SK-N-SH treated with all-trans-retinoic acid at 6 μM for 48 hours (cell line): ENCODE results near the gene CHSY1.

Experiments used
- ATAC-seq: fragments of 200-7000 bp; cut with Tn5 transposase; 3 replicates; pipeline ENCODE4 v1.9.1; 2020; ENCODE audit warnings: mild to moderate bottlenecking, moderate library complexity
- ARNTL ChIP-seq: fragments of 450-650 bp; formaldehyde crosslinking; IDR thresholded peaks from 2 replicates; pipeline ENCODE4 v1.5.0; 2020; ENCODE audit warnings: low read depth, mild to moderate bottlenecking, moderate library complexity, borderline replicate concordance
- BACH2 ChIP-seq: fragments of 250-450 bp; sonication (Bioruptor Pico); IDR thresholded peaks from 2 replicates; pipeline ENCODE4 v1.9.0; 2021; ENCODE audit warnings: mild to moderate bottlenecking, borderline replicate concordance
- CSDC2 ChIP-seq: fragments of 250-450 bp; sonication (Bioruptor Pico); IDR thresholded peaks from 2 replicates; pipeline ENCODE4 v1.5.0; 2020; ENCODE audit warnings: mild to moderate bottlenecking, moderate library complexity
- CSRNP3 ChIP-seq: fragments of 250-450 bp; sonication (Bioruptor Pico); IDR thresholded peaks from 2 replicates; pipeline ENCODE4 v1.5.1; 2021; ENCODE audit warnings: mild to moderate bottlenecking, moderate library complexity
- ESRRG ChIP-seq: fragments of 250-450 bp; sonication (Bioruptor Pico); IDR thresholded peaks from 2 replicates; pipeline ENCODE4 v1.6.1; 2021; ENCODE audit warnings: mild to moderate bottlenecking
- ISL1 ChIP-seq: fragments of 250-450 bp; sonication (Bioruptor Pico); IDR thresholded peaks from 2 replicates; pipeline ENCODE4 v2.1.2; 2022; ENCODE audit warnings: mild to moderate bottlenecking, moderate library complexity
- OSR1 ChIP-seq: fragments of 250-450 bp; sonication (Bioruptor Pico); IDR thresholded peaks from 2 replicates; pipeline ENCODE4 v1.8.0; 2022; ENCODE audit warnings: moderate library complexity, mild to moderate bottlenecking, inconsistent platforms
- PPARA ChIP-seq: fragments of 250-450 bp; sonication (Bioruptor Pico); IDR thresholded peaks from 2 replicates; pipeline ENCODE4 v1.5.0; 2020; ENCODE audit warnings: mild to moderate bottlenecking, borderline replicate concordance
- RARB ChIP-seq: fragments of 250-450 bp; sonication (Bioruptor Pico); IDR thresholded peaks from 2 replicates; pipeline ENCODE4 v1.8.0; 2021; ENCODE audit warnings: mild to moderate bottlenecking, moderate library complexity
- SNAI2 ChIP-seq: fragments of 250-450 bp; sonication (Bioruptor Pico); IDR thresholded peaks from 2 replicates; pipeline ENCODE4 v1.5.0; 2020; ENCODE audit warnings: mild to moderate bottlenecking, moderate library complexity
- TCF4 ChIP-seq: fragments of 250-450 bp; sonication (Bioruptor Pico); IDR thresholded peaks from 2 replicates; pipeline ENCODE4 v1.8.0; 2021; ENCODE audit warnings: mild to moderate bottlenecking, moderate library complexity, borderline replicate concordance
- TOX ChIP-seq: fragments of 250-450 bp; sonication (Bioruptor Pico); IDR thresholded peaks from 2 replicates; pipeline ENCODE4 v1.8.0; 2021; ENCODE audit warnings: mild to moderate bottlenecking, moderate library complexity, borderline replicate concordance
- TSHZ2 ChIP-seq: fragments of 250-450 bp; sonication (Bioruptor Pico); IDR thresholded peaks from 2 replicates; pipeline ENCODE4 v1.5.0; 2020; ENCODE audit warnings: mild to moderate bottlenecking, moderate library complexity
- ZC3H10 ChIP-seq: fragments of 250-450 bp; sonication (Bioruptor Pico); IDR thresholded peaks from 2 replicates; pipeline ENCODE4 v1.5.1; 2021; ENCODE audit warnings: mild to moderate bottlenecking, moderate library complexity
- ZFP3 ChIP-seq: fragments of 250-450 bp; sonication (Bioruptor Pico); IDR thresholded peaks from 2 replicates; pipeline ENCODE4 v1.5.0; 2020; ENCODE audit warnings: mild to moderate bottlenecking, moderate library complexity
- ZFP30 ChIP-seq: fragments of 450-650 bp; formaldehyde crosslinking; IDR thresholded peaks from 2 replicates; pipeline ENCODE4 v1.5.0; 2022; ENCODE audit warnings: mild to moderate bottlenecking, moderate library complexity
- ZNF565 ChIP-seq: fragments of 450-650 bp; formaldehyde crosslinking; conservative IDR thresholded peaks from 2 replicates; pipeline ENCODE4 v1.5.0; 2020; ENCODE audit warnings: low read depth, mild to moderate bottlenecking, moderate library complexity
- ZNF70 ChIP-seq: fragments of 450-650 bp; formaldehyde crosslinking; IDR thresholded peaks from 2 replicates; pipeline ENCODE4 v1.5.0; 2020; ENCODE audit warnings: mild to moderate bottlenecking, moderate library complexity
- ZNF8 ChIP-seq: fragments of 450-650 bp; formaldehyde crosslinking; IDR thresholded peaks from 2 replicates; pipeline ENCODE4 v1.5.0; 2020; ENCODE audit warnings: mild to moderate bottlenecking, moderate library complexity
- TF ChIP-seq, protein P1 (sequence below): fragments of 250-450 bp; sonication (Bioruptor Pico); IDR thresholded peaks from 2 replicates; pipeline ENCODE4 v1.8.0; 2020; ENCODE audit warnings: mild to moderate bottlenecking, moderate library complexity, borderline replicate concordance
- TF ChIP-seq, protein P2 (sequence below): fragments of 250-450 bp; sonication (Bioruptor Pico); IDR thresholded peaks from 2 replicates; pipeline ENCODE4 v1.5.1; 2020; ENCODE audit warnings: low read depth, mild to moderate bottlenecking, moderate library complexity
- TF ChIP-seq, protein P3 (sequence below): fragments of 250-450 bp; sonication (Bioruptor Pico); IDR thresholded peaks from 2 replicates; pipeline ENCODE4 v1.8.0; 2021; ENCODE audit warnings: low read depth, mild to moderate bottlenecking, moderate library complexity, borderline replicate concordance

The CHSY1 gene

GRCh38 chr15:101140697-101141065 lies 111.2 kb downstream of the CHSY1 start (continued):
- TF ChIP-seq, protein P1, sequence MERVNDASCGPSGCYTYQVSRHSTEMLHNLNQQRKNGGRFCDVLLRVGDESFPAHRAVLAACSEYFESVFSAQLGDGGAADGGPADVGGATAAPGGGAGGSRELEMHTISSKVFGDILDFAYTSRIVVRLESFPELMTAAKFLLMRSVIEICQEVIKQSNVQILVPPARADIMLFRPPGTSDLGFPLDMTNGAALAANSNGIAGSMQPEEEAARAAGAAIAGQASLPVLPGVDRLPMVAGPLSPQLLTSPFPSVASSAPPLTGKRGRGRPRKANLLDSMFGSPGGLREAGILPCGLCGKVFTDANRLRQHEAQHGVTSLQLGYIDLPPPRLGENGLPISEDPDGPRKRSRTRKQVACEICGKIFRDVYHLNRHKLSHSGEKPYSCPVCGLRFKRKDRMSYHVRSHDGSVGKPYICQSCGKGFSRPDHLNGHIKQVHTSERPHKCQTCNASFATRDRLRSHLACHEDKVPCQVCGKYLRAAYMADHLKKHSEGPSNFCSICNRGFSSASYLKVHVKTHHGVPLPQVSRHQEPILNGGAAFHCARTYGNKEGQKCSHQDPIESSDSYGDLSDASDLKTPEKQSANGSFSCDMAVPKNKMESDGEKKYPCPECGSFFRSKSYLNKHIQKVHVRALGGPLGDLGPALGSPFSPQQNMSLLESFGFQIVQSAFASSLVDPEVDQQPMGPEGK, result no peak
- TF ChIP-seq ZC3H10, result no peak
- no peak for TF ChIP-seq OSR1 (CRISPR knock-in tag)
- no peak for TF ChIP-seq ZFP3 (CRISPR knock-in tag)
- no peak for TF ChIP-seq PPARA
- TF ChIP-seq ZNF70, result no peak
- no peak for TF ChIP-seq TOX (CRISPR knock-in tag)
- no peak for TF ChIP-seq ZNF8 (CRISPR knock-in tag)

DNA sequence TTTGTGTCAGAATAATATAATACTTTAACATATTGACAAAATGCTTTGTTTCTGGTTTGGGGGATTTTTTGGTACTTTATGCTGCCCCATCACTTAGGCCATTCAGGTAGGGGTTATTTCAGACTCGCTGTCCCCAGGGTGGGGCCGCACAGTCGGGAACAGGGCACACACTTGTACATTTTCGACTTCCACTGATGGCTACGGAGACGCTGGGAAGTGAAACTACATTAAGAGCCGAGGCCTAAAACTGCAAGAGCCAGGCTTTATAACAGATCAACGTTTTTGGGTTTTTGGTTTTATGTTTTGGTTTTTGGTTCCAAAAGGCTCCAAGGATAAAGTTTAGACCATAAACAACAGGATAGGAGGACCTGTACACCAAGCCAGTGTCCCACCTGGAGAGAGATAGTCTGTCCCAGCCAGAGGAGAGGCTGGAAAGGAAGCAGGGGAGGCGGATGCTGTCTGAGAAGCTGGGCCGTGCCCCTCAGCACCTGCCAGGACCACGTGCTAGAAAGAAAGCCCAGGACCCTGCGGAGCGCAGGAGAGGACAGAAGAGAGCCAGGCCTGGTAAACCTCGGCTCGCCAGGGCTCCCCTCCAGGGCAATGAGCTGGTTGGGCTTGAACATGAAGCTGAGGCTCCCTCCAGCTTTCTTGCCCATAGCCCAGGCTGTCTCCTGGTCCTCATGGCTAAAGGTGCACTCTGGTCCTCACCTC lies 111.7 kb downstream of the CHSY1 start:
- no peak for ATAC-seq
- TF ChIP-seq RARB, result no peak
- TF ChIP-seq SNAI2 (CRISPR knock-in tag), result no peak
- no peak for TF ChIP-seq ESRRG (CRISPR knock-in tag)
- no peak for TF ChIP-seq TCF4
- TF ChIP-seq TOX (CRISPR knock-in tag), result no peak
- TF ChIP-seq ZC3H10, result no peak
- no peak for TF ChIP-seq BACH2
- no peak for TF ChIP-seq CSRNP3 (CRISPR knock-in tag)
- no peak for TF ChIP-seq ZNF565 (CRISPR knock-in tag)
- no peak for TF ChIP-seq PPARA
- TF ChIP-seq, protein P2, sequence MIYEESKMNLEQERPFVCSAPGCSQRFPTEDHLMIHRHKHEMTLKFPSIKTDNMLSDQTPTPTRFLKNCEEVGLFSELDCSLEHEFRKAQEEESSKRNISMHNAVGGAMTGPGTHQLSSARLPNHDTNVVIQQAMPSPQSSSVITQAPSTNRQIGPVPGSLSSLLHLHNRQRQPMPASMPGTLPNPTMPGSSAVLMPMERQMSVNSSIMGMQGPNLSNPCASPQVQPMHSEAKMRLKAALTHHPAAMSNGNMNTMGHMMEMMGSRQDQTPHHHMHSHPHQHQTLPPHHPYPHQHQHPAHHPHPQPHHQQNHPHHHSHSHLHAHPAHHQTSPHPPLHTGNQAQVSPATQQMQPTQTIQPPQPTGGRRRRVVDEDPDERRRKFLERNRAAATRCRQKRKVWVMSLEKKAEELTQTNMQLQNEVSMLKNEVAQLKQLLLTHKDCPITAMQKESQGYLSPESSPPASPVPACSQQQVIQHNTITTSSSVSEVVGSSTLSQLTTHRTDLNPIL (CRISPR knock-in tag), result no peak
- no peak for TF ChIP-seq ZFP30
- TF ChIP-seq TSHZ2 (CRISPR knock-in tag), result no peak
- TF ChIP-seq, protein P1, result no peak
- no peak for TF ChIP-seq CSDC2 (CRISPR knock-in tag)
- no peak for TF ChIP-seq ISL1
- TF ChIP-seq ZFP3 (CRISPR knock-in tag), result no peak
- no peak for TF ChIP-seq ARNTL (CRISPR knock-in tag)
- TF ChIP-seq, protein P3, sequence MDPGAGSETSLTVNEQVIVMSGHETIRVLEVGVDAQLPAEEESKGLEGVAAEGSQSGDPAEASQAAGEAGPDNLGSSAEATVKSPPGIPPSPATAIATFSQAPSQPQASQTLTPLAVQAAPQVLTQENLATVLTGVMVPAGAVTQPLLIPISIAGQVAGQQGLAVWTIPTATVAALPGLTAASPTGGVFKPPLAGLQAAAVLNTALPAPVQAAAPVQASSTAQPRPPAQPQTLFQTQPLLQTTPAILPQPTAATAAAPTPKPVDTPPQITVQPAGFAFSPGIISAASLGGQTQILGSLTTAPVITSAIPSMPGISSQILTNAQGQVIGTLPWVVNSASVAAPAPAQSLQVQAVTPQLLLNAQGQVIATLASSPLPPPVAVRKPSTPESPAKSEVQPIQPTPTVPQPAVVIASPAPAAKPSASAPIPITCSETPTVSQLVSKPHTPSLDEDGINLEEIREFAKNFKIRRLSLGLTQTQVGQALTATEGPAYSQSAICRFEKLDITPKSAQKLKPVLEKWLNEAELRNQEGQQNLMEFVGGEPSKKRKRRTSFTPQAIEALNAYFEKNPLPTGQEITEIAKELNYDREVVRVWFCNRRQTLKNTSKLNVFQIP (CRISPR knock-in tag), result no peak
